Activated B cell treated with CpG ODN at 0.5 μM for 24 hours (primary cell): Measurements from ENCODE around the gene SDC4. TPM values are rescaled to one million over a fixed set of nuclear protein-coding genes. Genes with fewer than 3 reads are reported as not detected.

Experiments
- ATAC-seq: fragments of 200-7000 bp; cut with Tn5 transposase; one replicate; pipeline ENCODE4 v1.10.0; 2021; ENCODE audit warnings: low read depth, mild to moderate bottlenecking, moderate library complexity
- CTCF ChIA-PET: fragments of 350-600 bp; sonication (Branson Sonifier 250); formaldehyde crosslinking; loops from one replicate; lab custom pipeline; 2021; ENCODE audit warnings: antibody characterized with exemption; lab: Charles Lee
- POLR2A ChIA-PET: fragments of 350-600 bp; sonication (Branson Sonifier 250); formaldehyde crosslinking; loops from one replicate; lab custom pipeline; 2021; ENCODE audit warnings: antibody characterized with exemption; lab: Charles Lee
- DNase-seq: peaks from one replicate; pipeline ENCODE4 v3.0.0; 2022
- H3K27ac Mint-ChIP-seq: one replicate; pipeline ENCODE4 v1.8.0; 2020; ENCODE audit warnings: mixed read lengths
- H3K27me3 Mint-ChIP-seq: one replicate; pipeline ENCODE4 v1.8.0; 2021; ENCODE audit warnings: mixed read lengths
- H3K36me3 Mint-ChIP-seq: one replicate; pipeline ENCODE4 v1.8.0; 2021; ENCODE audit warnings: low read depth, mixed read lengths
- H3K4me1 Mint-ChIP-seq: one replicate; pipeline ENCODE4 v1.8.0; 2021; ENCODE audit warnings: mixed read lengths
- H3K4me3 Mint-ChIP-seq: one replicate; pipeline ENCODE4 v1.8.0; 2020; ENCODE audit warnings: mild to moderate bottlenecking, mixed read lengths
- H3K9me3 Mint-ChIP-seq: one replicate; pipeline ENCODE4 v1.8.0; 2020; ENCODE audit warnings: mixed read lengths
- CTCF ChIP-seq: fragments of 200-600 bp; IDR thresholded peaks from one replicate; pipeline ENCODE4 v1.8.0; 2022; ENCODE audit warnings: antibody characterized with exemption, mild to moderate bottlenecking
- intact Hi-C: fragments of 100-400 bp; cut with micrococcal nuclease; formaldehyde crosslinking; loops from one replicate; pipeline ENCODE4 v1.15.1; 2024
- total RNA-seq: library from RNA; stranded (reverse); gene quantifications from 2 replicates; pipeline ENCODE4 v1.2.3, GENCODE V29; 2022

The SDC4 gene
- total RNA-seq, 1 donor from 2014 or later, result not detected

DNA sequence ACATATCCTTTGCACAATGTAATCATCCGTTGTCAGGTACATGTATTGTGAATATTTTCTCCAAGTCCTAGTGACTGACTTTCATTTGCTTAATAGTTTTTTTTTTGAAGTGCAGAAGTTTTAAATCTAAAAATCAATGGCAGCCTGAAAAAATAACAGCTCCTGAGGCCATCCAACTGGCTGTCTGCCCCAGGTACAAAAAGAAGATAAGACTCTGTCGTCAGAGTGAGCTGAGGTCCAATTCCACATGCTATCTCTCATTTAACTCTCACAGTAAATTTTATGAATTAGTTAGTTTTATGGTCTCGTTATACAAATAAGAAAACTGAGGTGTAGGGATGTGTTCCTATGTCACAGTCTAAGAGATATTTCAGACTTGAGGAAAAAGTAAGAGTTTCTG is 72.9 kb downstream of the SDC4 start:
- no peak overlapping the region for H3K27ac Mint-ChIP-seq

More for the DNA sequence above, 72.9 kb downstream of the SDC4 start:
- H3K4me3 Mint-ChIP-seq, result no peak overlapping the region
- H3K9me3 Mint-ChIP-seq, result no peaks in the 10 kb centered on the region
- no peaks in the 10 kb centered on the region for H3K4me1 Mint-ChIP-seq
- ChIA-PET POLR2A (no interaction called here), CTCF (no interaction called here)
- DNase-seq, result no peak
- H3K36me3 Mint-ChIP-seq, result no peaks in the 10 kb centered on the region
- H3K27me3 Mint-ChIP-seq, result peaks cover 42% of the 10 kb centered on the region
- intact Hi-C loops, result no loop called here
- ATAC-seq, result no peak
- no peak for TF ChIP-seq CTCF

Other genes with a start within 250 kb of the SDC4 start
- not detected in 2 replicates for gene KCNS1, start 247.3 kb downstream of the SDC4 start, total RNA-seq
- not detected in 2 replicates for gene WFDC5, start 233.2 kb downstream of the SDC4 start, total RNA-seq
- not detected in 2 replicates for gene WFDC12, start 224.0 kb downstream of the SDC4 start, total RNA-seq
- gene PI3, start 173.5 kb downstream of the SDC4 start, total RNA-seq, result not detected in 2 replicates
- gene SEMG1, start 141.4 kb downstream of the SDC4 start, total RNA-seq, result not detected in 2 replicates
- gene SEMG2, start 127.1 kb downstream of the SDC4 start, total RNA-seq, result not detected in 2 replicates
- gene SLPI, start 93.9 kb downstream of the SDC4 start, total RNA-seq, result not detected in 2 replicates
- gene RBPJL, start 41.6 kb downstream of the SDC4 start, total RNA-seq, result not detected in 2 replicates
- gene MATN4, start 40.1 kb downstream of the SDC4 start, total RNA-seq, result not detected in 2 replicates
- gene SYS1, start 14.7 kb upstream of the SDC4 start, total RNA-seq, result 31.7 and 35.2 TPM in 2 replicates
- gene TP53TG5, start 29.9 kb upstream of the SDC4 start, total RNA-seq, result not detected in 2 replicates
- gene DBNDD2, start 59.9 kb upstream of the SDC4 start, total RNA-seq, result 2.6 and 2.7 TPM in 2 replicates
- 65.8 and 74.5 TPM in 2 replicates for gene PIGT, start 67.7 kb upstream of the SDC4 start, total RNA-seq
- 0.71 TPM in 1 of 2 replicates, not detected in the other for gene WFDC2, start 121.3 kb upstream of the SDC4 start, total RNA-seq
- gene SPINT3, start 167.2 kb upstream of the SDC4 start, total RNA-seq, result not detected in 2 replicates
- gene WFDC6, start 191.1 kb upstream of the SDC4 start, total RNA-seq, result not detected in 2 replicates
- gene EPPIN, start 199.0 kb upstream of the SDC4 start, total RNA-seq, result not detected in 2 replicates
- gene WFDC8, start 230.9 kb upstream of the SDC4 start, total RNA-seq, result not detected in 2 replicates